Neural cell (in vitro differentiated cells): ENCODE measurements around the gene LBH.

ENCODE experiments used
- POLR2AphosphoS5 ChIP-seq: IDR thresholded peaks from 2 replicates; pipeline ENCODE4 v1.6.1; 2012
- TF ChIP-seq, protein P1 (sequence below): fragments of 450-650 bp; IDR thresholded peaks from 2 replicates; pipeline ENCODE4 v1.5.1; 2014; ENCODE audit warnings: antibody characterized with exemption, mild to moderate bottlenecking, moderate library complexity; ENCODE audit not compliant: poor library complexity, severe bottlenecking

GRCh38 chr2:30298302-30298701 is 67.0 kb downstream of the LBH start:
- TF ChIP-seq POLR2AphosphoS5 = peak; percentile 54
- TF ChIP-seq, protein P1, sequence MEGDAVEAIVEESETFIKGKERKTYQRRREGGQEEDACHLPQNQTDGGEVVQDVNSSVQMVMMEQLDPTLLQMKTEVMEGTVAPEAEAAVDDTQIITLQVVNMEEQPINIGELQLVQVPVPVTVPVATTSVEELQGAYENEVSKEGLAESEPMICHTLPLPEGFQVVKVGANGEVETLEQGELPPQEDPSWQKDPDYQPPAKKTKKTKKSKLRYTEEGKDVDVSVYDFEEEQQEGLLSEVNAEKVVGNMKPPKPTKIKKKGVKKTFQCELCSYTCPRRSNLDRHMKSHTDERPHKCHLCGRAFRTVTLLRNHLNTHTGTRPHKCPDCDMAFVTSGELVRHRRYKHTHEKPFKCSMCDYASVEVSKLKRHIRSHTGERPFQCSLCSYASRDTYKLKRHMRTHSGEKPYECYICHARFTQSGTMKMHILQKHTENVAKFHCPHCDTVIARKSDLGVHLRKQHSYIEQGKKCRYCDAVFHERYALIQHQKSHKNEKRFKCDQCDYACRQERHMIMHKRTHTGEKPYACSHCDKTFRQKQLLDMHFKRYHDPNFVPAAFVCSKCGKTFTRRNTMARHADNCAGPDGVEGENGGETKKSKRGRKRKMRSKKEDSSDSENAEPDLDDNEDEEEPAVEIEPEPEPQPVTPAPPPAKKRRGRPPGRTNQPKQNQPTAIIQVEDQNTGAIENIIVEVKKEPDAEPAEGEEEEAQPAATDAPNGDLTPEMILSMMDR = no peak
